Body of pancreas (tissue), 4 donors: ENCODE data around the gene BCAM. TPM values are rescaled to one million over a fixed set of nuclear protein-coding genes. Genes with fewer than 3 reads are reported as not detected.

ENCODE experiments used
- ATAC-seq: fragments of 150-250 bp; one replicate; pipeline ENCODE4 v1.9.1; 2016
- DNase-seq, 4 donors: peaks; one replicate each; pipeline ENCODE4 v3.0.0-alpha.2; 2019
- H3K27ac ChIP-seq, 4 donors: fragments of 200-600 bp; sonication (generic); 1 replicate in 3 of 4; 2 replicates in 1 of 4; pipeline versions ENCODE4 v1.5.1 to v1.6.1; 2016 to 2019; ENCODE audit warnings: mild to moderate bottlenecking in 1 of 4, mixed read lengths in 1 of 4, moderate library complexity in 1 of 4
- H3K27me3 ChIP-seq, 2 donors: fragments of 200-600 bp; sonication (generic); one replicate each; pipeline ENCODE4 v1.6.0; 2016; ENCODE audit warnings: mild to moderate bottlenecking in 1 of 2
- H3K36me3 ChIP-seq, 2 donors: fragments of 200-600 bp; sonication (generic); replicated peaks in 1 of 2; 2 replicates each; pipeline ENCODE4 v1.5.1; 2016; ENCODE audit warnings: low read depth in 2 of 2; ENCODE audit not compliant: insufficient read depth in 1 of 2
- H3K4me1 ChIP-seq: fragments of 200-600 bp; sonication (generic); one replicate; pipeline ENCODE4 v1.6.0; 2016
- H3K4me3 ChIP-seq, 2 donors: fragments of 200-600 bp; sonication (generic); 1 replicate in 1 of 2; 2 replicates in 1 of 2; pipeline ENCODE4 v1.5.1; 2016 to 2019
- H3K9me3 ChIP-seq, 3 donors: fragments of 200-600 bp; sonication (generic); 1 replicate in 2 of 3; 2 replicates in 1 of 3; pipeline ENCODE4 v1.5.1; 2016
- CTCF ChIP-seq, 7 experiments: fragments of 450-650 bp in 4 of 7; fragments of 200-600 bp in 3 of 7; sonication (generic) in 3 of 7; IDR thresholded peaks; one replicate each; pipeline ENCODE4 v1.5.1; 2016 to 2019; ENCODE audit warnings: antibody characterized with exemption in 7 of 7
- POLR2A ChIP-seq, 3 donors: fragments of 450-650 bp; IDR thresholded peaks; one replicate each; pipeline ENCODE4 v1.6.1; 2016; ENCODE audit warnings: antibody characterized with exemption in 3 of 3, mild to moderate bottlenecking in 2 of 3
- WGBS, 2 donors: methylation state at CpG; one replicate each; pipeline ENCODE4 v1.1.5; 2017; 5-methylcytosine and 5-hydroxymethylcytosine counted together
- intact Hi-C: fragments of 100-400 bp; cut with DNase I; formaldehyde crosslinking; loops from one replicate; pipeline ENCODE4 v1.15.1; 2023
- total RNA-seq, 2 donors: library from RNA; depleted of rRNA; stranded (reverse); fragments of >200 nt; gene quantifications; one replicate each; pipeline ENCODE4 v1.1.0, GENCODE V29; 2016

The BCAM gene
- total RNA-seq, 2 donors from 2014 or later = 89.2 to 89.3 TPM

- TF ChIP-seq POLR2A (IDR thresholded peaks at IDR 0.05) (no peak), CTCF (IDR thresholded peaks at IDR 0.05) (no peak)
- Histone ChIP-seq H3K27ac (no peak overlapping the region), H3K4me1 (peaks cover 7% of the 10 kb centered on the region), H3K36me3 (no peaks in the 10 kb centered on the region), H3K9me3 (no peaks in the 10 kb centered on the region), H3K4me3 (no peak overlapping the region), H3K27me3 (no peaks in the 10 kb centered on the region)
- intact Hi-C loops = no loop called here
- ATAC-seq = no peak
- 96 to 98% methylated on average over 11 to 17 of the region's 17 CpGs for WGBS, 2 donors
- no peak for DNase-seq
Observed at GRCh38 chr19:44814517-44814916, 5.6 kb downstream of the BCAM start.

GRCh38 chr19:44816301-44816700, 7.4 kb downstream of the BCAM start:
- Histone ChIP-seq H3K4me3 (no peak overlapping the region), H3K36me3 (no peaks in the 10 kb centered on the region), H3K27ac (no peak overlapping the region), H3K27me3 (no peaks in the 10 kb centered on the region), H3K9me3 (no peaks in the 10 kb centered on the region), H3K4me1 (no peaks in the 10 kb centered on the region)
- WGBS, 2 donors = 81% methylated on average over 2 of the region's 2 CpGs
- DNase-seq = no peak
- TF ChIP-seq POLR2A (IDR thresholded peaks at IDR 0.05) = no peak
- TF ChIP-seq CTCF (IDR thresholded peaks at IDR 0.05) = no peak
- no peak for ATAC-seq
- intact Hi-C loops = no loop called here

GRCh38 chr19:44817725-44818465, 9.0 kb downstream of the BCAM start:
- H3K4me1 ChIP-seq = peaks cover 1% of the 10 kb centered on the region
- no peaks in the 10 kb centered on the region for H3K27me3 ChIP-seq
- ATAC-seq (no peak), DNase-seq (no peak)
- no peak overlapping the region for H3K27ac ChIP-seq
- intact Hi-C loops = no loop called here
- no peaks in the 10 kb centered on the region for H3K36me3 ChIP-seq
- no peaks in the 10 kb centered on the region for H3K9me3 ChIP-seq
- no peak for TF ChIP-seq POLR2A (IDR thresholded peaks at IDR 0.05)
- TF ChIP-seq CTCF (IDR thresholded peaks at IDR 0.05) = no peak
- H3K4me3 ChIP-seq = no peak overlapping the region
- WGBS, 2 donors = 88 to 94% methylated on average over 8 of the region's 8 CpGs

GRCh38 chr19:44818466-44819031, 9.6 kb downstream of the BCAM start:
- Histone ChIP-seq H3K27me3 (no peaks in the 10 kb centered on the region), H3K9me3 (no peaks in the 10 kb centered on the region), H3K27ac (no peak overlapping the region), H3K4me3 (no peak overlapping the region), H3K36me3 (no peaks in the 10 kb centered on the region), H3K4me1 (peaks cover 8% of the 10 kb centered on the region)
- DNase-seq = no peak
- 85 to 86% methylated on average over 18 to 20 of the region's 20 CpGs for WGBS, 2 donors
- TF ChIP-seq POLR2A (IDR thresholded peaks at IDR 0.05) (no peak), CTCF (IDR thresholded peaks at IDR 0.05) (no peak)
- no peak for ATAC-seq
- intact Hi-C loops = no loop called here
